Kidney (tissue), 14 donors: ENCODE measurements around the gene SIGLEC6. TPM values are rescaled to one million over a fixed set of nuclear protein-coding genes. Genes with fewer than 3 reads are reported as not detected.

Source experiments
- DNase-seq, 5 donors: peaks; one replicate each; pipeline ENCODE4 v3.0.0-alpha.2; 2013 to 2020
- FAIRE-seq: peaks from 2 replicates; lab custom pipeline; 2012; peaks lifted over from hg19 to GRCh38; lab: Jason Lieb, UNC
- H3K27ac ChIP-seq, 2 donors: one replicate each; pipeline ENCODE4 v1.7.0; 2013; ENCODE audit warnings: low read depth in 2 of 2, low read length in 2 of 2, inconsistent platforms in 1 of 2
- H3K27me3 ChIP-seq: one replicate; pipeline ENCODE4 v1.7.1; 2013; ENCODE audit warnings: low read length, inconsistent platforms; ENCODE audit not compliant: control insufficient read depth, insufficient read depth
- H3K36me3 ChIP-seq, 3 donors: one replicate each; pipeline versions ENCODE4 v1.7.0 to v1.7.1; 2013; ENCODE audit warnings: low read length in 3 of 3, control low read depth in 1 of 3, inconsistent platforms in 1 of 3; ENCODE audit not compliant: insufficient read depth in 3 of 3, control insufficient read depth in 2 of 3
- H3K4me1 ChIP-seq, 3 donors: one replicate each; pipeline versions ENCODE4 v1.7.0 to v1.7.1; 2013; ENCODE audit warnings: low read length in 3 of 3, inconsistent platforms in 1 of 3, low read depth in 1 of 3; ENCODE audit not compliant: control insufficient read depth in 2 of 3, insufficient read depth in 2 of 3
- H3K4me3 ChIP-seq, 3 donors: one replicate each; pipeline versions ENCODE4 v1.7.0 to v1.8.1; 2013; ENCODE audit warnings: low read length in 3 of 3, control low read depth in 1 of 3, inconsistent platforms in 1 of 3
- H3K9ac ChIP-seq, 3 donors: one replicate each; pipeline versions ENCODE4 v1.7.0 to v1.7.1; 2013; ENCODE audit warnings: low read length in 3 of 3, control low read depth in 1 of 3, inconsistent platforms in 1 of 3
- H3K9me3 ChIP-seq, 3 donors: one replicate each; pipeline versions ENCODE4 v1.7.0 to v1.7.1; 2013; ENCODE audit warnings: low read length in 3 of 3, control low read depth in 1 of 3, inconsistent platforms in 1 of 3; ENCODE audit not compliant: control insufficient read depth in 2 of 3, insufficient read depth in 1 of 3
- CTCF ChIP-seq: IDR thresholded peaks from 3 replicates; pipeline ENCODE4 v1.5.1; 2012; ENCODE audit warnings: mild to moderate bottlenecking, moderate library complexity, borderline replicate concordance; ENCODE audit not compliant: insufficient read depth; ENCODE audit errors: extremely low read depth
- intact Hi-C: fragments of 100-400 bp; cut with DNase I; formaldehyde crosslinking; loops from one replicate; pipeline ENCODE4 v1.11.1; 2022
- polyA plus RNA-seq: library from polyadenylated mRNA; stranded (reverse); fragments of 350-450 nt; fragmentation: Illumina TruSeq; extraction: RNeasy Lipid Tissue Mini Kit (QIAGEN cat#74804); gene quantifications from one replicate; pipeline ENCODE4 v1.2.3, GENCODE V29; 2014; ENCODE audit warnings: low read depth, low replicate concordance; ENCODE audit not compliant: insufficient read depth
- total RNA-seq: library from RNA; stranded (reverse); fragmentation: NEBNext Ultra II Directional; extraction: Animal tissue kit (Norgen Biotek cat#: 25700); gene quantifications from one replicate; pipeline ENCODE4 v1.2.1, GENCODE V29; 2021
- donor health status: control.
- donor health status: control.
- donor health status: control.
- donor health status: control.
- donor health status: control.
- donor health status: DM: yes; HTN: yes; CAD: no.
- donor health status: Normal renal cell carcinoma (clear cell type).

Gene SIGLEC6
- total and polyA plus RNA-seq, 2 donors from 2014 or later, result 4.8 TPM; not detected in 1

GRCh38 chr19:51468545-51468920 lies 62.9 kb downstream of the SIGLEC6 start:
- FAIRE-seq (no peak), DNase-seq (no peak)
- intact Hi-C loops, result no loop called here
- no peak for TF ChIP-seq CTCF
- H3K27me3 ChIP-seq, result peaks cover 2% of the 10 kb centered on the region
- no peak overlapping the region for H3K9ac ChIP-seq
- no peak overlapping the region for H3K4me3 ChIP-seq
- H3K27ac ChIP-seq, result no peak overlapping the region
- no peaks in the 10 kb centered on the region for H3K36me3 ChIP-seq
- no peaks in the 10 kb centered on the region for H3K4me1 ChIP-seq
- H3K9me3 ChIP-seq, result no peaks in the 10 kb centered on the region

- H3K4me3 ChIP-seq, result no peak overlapping the region
- DNase-seq (no peak), FAIRE-seq (no peak)
- H3K4me1 ChIP-seq, result no peaks in the 10 kb centered on the region
- no peak overlapping the region for H3K27ac ChIP-seq
- H3K9ac ChIP-seq, result no peak overlapping the region
- H3K36me3 ChIP-seq, result no peaks in the 10 kb centered on the region
- intact Hi-C loops, result no loop called here
- TF ChIP-seq CTCF, result no peak
- peaks cover 2% of the 10 kb centered on the region for H3K27me3 ChIP-seq
- H3K9me3 ChIP-seq, result no peaks in the 10 kb centered on the region
Observed at GRCh38 chr19:51467864-51468544, 63.5 kb downstream of the SIGLEC6 start.

Other genes with a start within 250 kb of the SIGLEC6 start
- gene IGLON5, start 220.0 kb downstream of the SIGLEC6 start, total RNA-seq, result not detected
- gene IGLON5, start 220.0 kb downstream of the SIGLEC6 start, polyA plus RNA-seq, result 0.15 TPM
- 1.8 TPM for gene VSIG10L, start 189.5 kb downstream of the SIGLEC6 start, total RNA-seq
- gene VSIG10L, start 189.5 kb downstream of the SIGLEC6 start, polyA plus RNA-seq, result 2.2 TPM
- gene ETFB, start 165.3 kb downstream of the SIGLEC6 start, total RNA-seq, result 76.8 TPM
- 620 TPM for gene ETFB, start 165.3 kb downstream of the SIGLEC6 start, polyA plus RNA-seq
- gene CLDND2, start 162.7 kb downstream of the SIGLEC6 start, total RNA-seq, result 1.1 TPM
- gene CLDND2, start 162.7 kb downstream of the SIGLEC6 start, polyA plus RNA-seq, result 6.9 TPM
- gene NKG7, start 159.0 kb downstream of the SIGLEC6 start, total RNA-seq, result 7.9 TPM
- 3.5 TPM for gene NKG7, start 159.0 kb downstream of the SIGLEC6 start, polyA plus RNA-seq
- not detected for gene LIM2, start 143.7 kb downstream of the SIGLEC6 start, total RNA-seq
- not detected for gene LIM2, start 143.7 kb downstream of the SIGLEC6 start, polyA plus RNA-seq
- gene C19orf84, start 141.1 kb downstream of the SIGLEC6 start, total RNA-seq, result not detected
- gene C19orf84, start 141.1 kb downstream of the SIGLEC6 start, polyA plus RNA-seq, result not detected
- gene SIGLEC10, start 114.0 kb downstream of the SIGLEC6 start, total RNA-seq, result 33.8 TPM
- 0.34 TPM for gene SIGLEC10, start 114.0 kb downstream of the SIGLEC6 start, polyA plus RNA-seq
- gene SIGLEC8, start 73.2 kb downstream of the SIGLEC6 start, total RNA-seq, result 1.8 TPM
- gene SIGLEC8, start 73.2 kb downstream of the SIGLEC6 start, polyA plus RNA-seq, result not detected
- gene CEACAM18, start 53.1 kb downstream of the SIGLEC6 start, total RNA-seq, result not detected
- not detected for gene CEACAM18, start 53.1 kb downstream of the SIGLEC6 start, polyA plus RNA-seq
- gene SIGLEC12, start 29.9 kb downstream of the SIGLEC6 start, total RNA-seq, result 0.66 TPM
- gene SIGLEC12, start 29.9 kb downstream of the SIGLEC6 start, polyA plus RNA-seq, result not detected
- gene ZNF175, start 39.6 kb upstream of the SIGLEC6 start, total RNA-seq, result 20.1 TPM
- gene ZNF175, start 39.6 kb upstream of the SIGLEC6 start, polyA plus RNA-seq, result 3.3 TPM
- not detected for gene SIGLEC5, start 98.7 kb upstream of the SIGLEC6 start, total RNA-seq
- not detected for gene SIGLEC5, start 98.7 kb upstream of the SIGLEC6 start, polyA plus RNA-seq
- 11.5 TPM for gene SIGLEC14, start 115.2 kb upstream of the SIGLEC6 start, total RNA-seq
- gene SIGLEC14, start 115.2 kb upstream of the SIGLEC6 start, polyA plus RNA-seq, result 0.26 TPM
- 25.4 TPM for gene SPACA6, start 161.7 kb upstream of the SIGLEC6 start, total RNA-seq
- gene SPACA6, start 161.7 kb upstream of the SIGLEC6 start, polyA plus RNA-seq, result 18.9 TPM
- gene HAS1, start 192.3 kb upstream of the SIGLEC6 start, total RNA-seq, result not detected
- gene HAS1, start 192.3 kb upstream of the SIGLEC6 start, polyA plus RNA-seq, result not detected
- gene FPR1, start 220.2 kb upstream of the SIGLEC6 start, total RNA-seq, result 16.6 TPM
- 2.2 TPM for gene FPR1, start 220.2 kb upstream of the SIGLEC6 start, polyA plus RNA-seq
- gene FPR2, start 229.5 kb upstream of the SIGLEC6 start, total RNA-seq, result 2.3 TPM
- gene FPR2, start 229.5 kb upstream of the SIGLEC6 start, polyA plus RNA-seq, result not detected